ENCODE data around the gene IARS2. TPM values are rescaled to one million over a fixed set of nuclear protein-coding genes. Genes with fewer than 3 reads are reported as not detected.

Gene IARS2
- total RNA-seq, 1 experiment from 2014 or later: 73.9 TPM

- DNase-seq (ENCODE audit: low spot score): no peak
- H3K36me3 Mint-ChIP-seq: peaks cover 46% of the 10 kb centered on the region
- no peak overlapping the region for H3K4me3 Mint-ChIP-seq
- no peaks in the 10 kb centered on the region for H3K9me3 Mint-ChIP-seq
- ChIA-PET CTCF (no interaction called here), POLR2A (no interaction called here)
- no peak for ATAC-seq
- no peak overlapping the region for H3K27ac Mint-ChIP-seq
- H3K27me3 Mint-ChIP-seq (ENCODE audit: low read depth): no peaks in the 10 kb centered on the region
- H3K4me1 Mint-ChIP-seq: no peaks in the 10 kb centered on the region
- TF ChIP-seq CREM (CRISPR knock-in tag; IDR thresholded peaks at IDR 0.05): no peak
- TF ChIP-seq ESRRA (CRISPR knock-in tag; IDR thresholded peaks at IDR 0.05; ENCODE audit: borderline replicate concordance): no peak
- TF ChIP-seq E2F1 (CRISPR knock-in tag; IDR thresholded peaks at IDR 0.05): no peak
- TF ChIP-seq FOXP1 (CRISPR knock-in tag; IDR thresholded peaks at IDR 0.05; ENCODE audit: borderline replicate concordance): no peak
- TF ChIP-seq HMGXB4 (CRISPR knock-in tag; IDR thresholded peaks at IDR 0.05): no peak
- no peak for TF ChIP-seq IRF2 (CRISPR knock-in tag; IDR thresholded peaks at IDR 0.05; ENCODE audit: borderline replicate concordance, low read depth)
- no peak for TF ChIP-seq TP53 (CRISPR knock-in tag; IDR thresholded peaks at IDR 0.05)
- TF ChIP-seq NR1H2 (CRISPR knock-in tag; IDR thresholded peaks at IDR 0.05): no peak
Observed at GRCh38 chr1:220159041-220159440, 65.1 kb downstream of the IARS2 start.

- Mint-ChIP-seq H3K4me1 (no peaks in the 10 kb centered on the region), H3K9me3 (no peaks in the 10 kb centered on the region), H3K27me3 (ENCODE audit: low read depth) (no peaks in the 10 kb centered on the region), H3K27ac (no peak overlapping the region), H3K4me3 (no peak overlapping the region), H3K36me3 (peaks cover 44% of the 10 kb centered on the region)
- POLR2A ChIA-PET: no interaction called here
- ATAC-seq (no peak), DNase-seq (ENCODE audit: low spot score) (no peak)
- no peak for TF ChIP-seq MAX (CRISPR knock-in tag; IDR thresholded peaks at IDR 0.05)
- no peak for TF ChIP-seq MXD4 (CRISPR knock-in tag; IDR thresholded peaks at IDR 0.05; ENCODE audit: borderline replicate concordance)
- TF ChIP-seq ZNF532 (CRISPR knock-in tag; IDR thresholded peaks at IDR 0.05; ENCODE audit: borderline replicate concordance): no peak
- no peak for TF ChIP-seq JUN (CRISPR knock-in tag; IDR thresholded peaks at IDR 0.05)
- no peak for TF ChIP-seq PREB (CRISPR knock-in tag; IDR thresholded peaks at IDR 0.05; ENCODE audit: borderline replicate concordance)
- no peak for TF ChIP-seq HMGXB4 (CRISPR knock-in tag; IDR thresholded peaks at IDR 0.05)
- TF ChIP-seq STAT6 (CRISPR knock-in tag; conservative IDR thresholded peaks at IDR 0.05; ENCODE audit: low read depth): no peak
- no peak for TF ChIP-seq ZNF232 (CRISPR knock-in tag; IDR thresholded peaks at IDR 0.05)
- CTCF ChIA-PET: interaction anchor here (0.6 kb wide), 1 partner anchor 351 kb away, joined by 3 read pairs; no protein-coding TSS in a partner anchor
Observed at GRCh38 chr1:220160027-220160426, 66.1 kb downstream of the IARS2 start.

Data from WTC11 (cell line).